Smooth muscle cell (in vitro differentiated cells): Measurements from ENCODE around the gene LCAT. TPM values are rescaled to one million over a fixed set of nuclear protein-coding genes. Genes with fewer than 3 reads are reported as not detected.

Source experiments
- DNase-seq: peaks from one replicate; lab custom pipeline; 2025; ENCODE audit not compliant: unreplicated experiment; lab: John Stamatoyannopoulos, UW
- H2AFZ ChIP-seq: fragments of 200-600 bp; sonication (generic); 2 replicates; pipeline ENCODE4 v1.6.0; 2016; ENCODE audit warnings: antibody characterized with exemption, low read depth, mild to moderate bottlenecking
- H3F3A ChIP-seq: fragments of 200-600 bp; sonication (generic); 2 replicates; pipeline ENCODE4 v1.6.0; 2017; ENCODE audit warnings: antibody characterized with exemption, low read depth
- H3K27ac ChIP-seq: fragments of 200-600 bp; sonication (generic); 2 replicates; pipeline ENCODE4 v1.5.1; 2016; ENCODE audit warnings: low read depth, mild to moderate bottlenecking
- H3K27me3 ChIP-seq: fragments of 200-600 bp; sonication (generic); 2 replicates; pipeline ENCODE4 v1.6.1; 2016; ENCODE audit warnings: low read depth, mild to moderate bottlenecking
- H3K36me3 ChIP-seq: fragments of 200-600 bp; sonication (generic); 2 replicates; pipeline ENCODE4 v1.5.1; 2016; ENCODE audit warnings: low read depth
- H3K4me1 ChIP-seq: fragments of 200-600 bp; sonication (generic); 2 replicates; pipeline ENCODE4 v1.5.1; 2016; ENCODE audit warnings: low read depth
- H3K4me2 ChIP-seq: fragments of 200-600 bp; sonication (generic); 2 replicates; pipeline ENCODE4 v1.6.0; 2016; ENCODE audit warnings: mild to moderate bottlenecking
- H3K4me3 ChIP-seq: fragments of 200-600 bp; sonication (generic); 2 replicates; pipeline ENCODE4 v1.5.1; 2016; ENCODE audit warnings: mild to moderate bottlenecking
- H3K79me2 ChIP-seq: fragments of 200-600 bp; sonication (generic); 2 replicates; pipeline ENCODE4 v1.6.0; 2016; ENCODE audit warnings: low read depth, mild to moderate bottlenecking
- H3K9ac ChIP-seq: fragments of 200-600 bp; sonication (generic); 2 replicates; pipeline ENCODE4 v1.6.0; 2016; ENCODE audit warnings: low read depth
- H3K9me3 ChIP-seq: fragments of 200-600 bp; sonication (generic); replicated peaks from 2 replicates; pipeline ENCODE4 v1.5.1; 2016; ENCODE audit warnings: low read depth
- H4K20me1 ChIP-seq: fragments of 200-600 bp; sonication (generic); 2 replicates; pipeline ENCODE4 v1.6.0; 2016; ENCODE audit warnings: low read depth
- CTCF ChIP-seq: fragments of 200-600 bp; sonication (generic); IDR thresholded peaks from 2 replicates; pipeline ENCODE4 v1.5.1; 2017; ENCODE audit warnings: borderline replicate concordance, mild to moderate bottlenecking, antibody characterized with exemption; ENCODE audit not compliant: insufficient read depth, poor library complexity, severe bottlenecking
- WGBS: methylation state at CpG from one replicate; pipeline ENCODE4 v1.1.7; 2016; ENCODE audit warnings: low lambda C conversion rate; 5-methylcytosine and 5-hydroxymethylcytosine counted together
- polyA plus RNA-seq: library from polyadenylated mRNA; unstranded; fragments of >200 nt; fragmentation: Nextera tagmentation; extraction: Ambion mirVana; gene quantifications from 2 replicates; pipeline ENCODE4 v1.2.1, GENCODE V29; 2016
- total RNA-seq: library from RNA; depleted of rRNA; stranded (reverse); fragments of >200 nt; gene quantifications from 2 replicates; pipeline ENCODE4 v1.2.3, GENCODE V29; 2014

LCAT gene
- total and polyA plus RNA-seq, 2 experiments from 2014 or later, result 14.3 to 34.6 TPM

GRCh38 chr16:67934306-67935100 lies 9.4 kb downstream of the LCAT start:
- Histone ChIP-seq H3K27me3 (no peaks in the 10 kb centered on the region), H3K4me1 (peaks cover 12% of the 10 kb centered on the region), H3K79me2 (no peaks in the 10 kb centered on the region), H3K4me3 (peak overlapping the region; percentile 87), H3K9me3 (no peaks in the 10 kb centered on the region), H3K36me3 (no peaks in the 10 kb centered on the region), H4K20me1 (peaks cover 15% of the 10 kb centered on the region), H2AFZ (no peak overlapping the region), H3K4me2 (peak overlapping the region; percentile 86), H3F3A (no peaks in the 10 kb centered on the region), H3K9ac (no peak overlapping the region), H3K27ac (no peak overlapping the region)
- 56% methylated on average over 13 of the region's 13 CpGs for WGBS
- DNase-seq, result no peak
- no peak for TF ChIP-seq CTCF

GRCh38 chr16:67933805-67934204 lies 10.1 kb downstream of the LCAT start:
- Histone ChIP-seq H2AFZ (no peak overlapping the region), H3K27ac (no peak overlapping the region), H3K9ac (no peak overlapping the region), H3F3A (no peaks in the 10 kb centered on the region), H3K9me3 (no peaks in the 10 kb centered on the region), H3K4me3 (no peak overlapping the region), H3K4me1 (peaks cover 12% of the 10 kb centered on the region), H4K20me1 (peaks cover 11% of the 10 kb centered on the region), H3K27me3 (no peaks in the 10 kb centered on the region), H3K79me2 (no peaks in the 10 kb centered on the region), H3K4me2 (no peak overlapping the region), H3K36me3 (no peaks in the 10 kb centered on the region)
- TF ChIP-seq CTCF, result no peak
- WGBS, result 89% methylated on average over 7 of the region's 7 CpGs
- DNase-seq, result no peak

- Histone ChIP-seq H3K4me3 (no peak overlapping the region), H4K20me1 (peaks cover 23% of the 10 kb centered on the region), H3K9me3 (no peaks in the 10 kb centered on the region), H3K79me2 (no peaks in the 10 kb centered on the region), H2AFZ (no peak overlapping the region), H3K4me1 (peaks cover 12% of the 10 kb centered on the region), H3K9ac (no peak overlapping the region), H3K36me3 (no peaks in the 10 kb centered on the region), H3K27ac (no peak overlapping the region), H3K27me3 (no peaks in the 10 kb centered on the region), H3K4me2 (no peak overlapping the region), H3F3A (no peaks in the 10 kb centered on the region)
- TF ChIP-seq CTCF, result no peak
- WGBS, result 91% methylated on average over 4 of the region's 4 CpGs
- DNase-seq, result no peak
Observed at GRCh38 chr16:67932462-67932840, 11.5 kb downstream of the LCAT start.
